Measurements from ENCODE around the gene CHST11.

The CHST11 gene

DNA sequence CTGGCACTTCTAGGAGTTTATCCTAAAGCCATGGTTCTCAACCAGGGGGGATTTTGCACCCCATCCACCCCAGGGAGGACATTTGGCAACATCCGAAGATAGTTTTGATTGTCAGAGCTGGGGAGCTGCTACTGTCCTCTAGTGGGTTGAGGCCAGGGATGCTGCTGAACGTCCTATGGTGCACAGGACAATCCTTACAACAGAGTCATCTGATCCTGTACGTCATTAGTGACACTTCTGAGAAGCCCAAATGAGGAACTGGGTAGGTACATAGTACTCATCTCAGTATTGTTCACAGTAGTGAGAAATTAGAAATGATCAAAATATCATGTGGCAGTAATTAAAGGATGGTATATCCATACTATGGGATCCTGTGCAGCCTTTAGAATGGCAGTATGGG is 185.1 kb downstream of the CHST11 start:
- H3K27ac ChIP-seq = no peak overlapping the region
- TF ChIP-seq, protein P1, sequence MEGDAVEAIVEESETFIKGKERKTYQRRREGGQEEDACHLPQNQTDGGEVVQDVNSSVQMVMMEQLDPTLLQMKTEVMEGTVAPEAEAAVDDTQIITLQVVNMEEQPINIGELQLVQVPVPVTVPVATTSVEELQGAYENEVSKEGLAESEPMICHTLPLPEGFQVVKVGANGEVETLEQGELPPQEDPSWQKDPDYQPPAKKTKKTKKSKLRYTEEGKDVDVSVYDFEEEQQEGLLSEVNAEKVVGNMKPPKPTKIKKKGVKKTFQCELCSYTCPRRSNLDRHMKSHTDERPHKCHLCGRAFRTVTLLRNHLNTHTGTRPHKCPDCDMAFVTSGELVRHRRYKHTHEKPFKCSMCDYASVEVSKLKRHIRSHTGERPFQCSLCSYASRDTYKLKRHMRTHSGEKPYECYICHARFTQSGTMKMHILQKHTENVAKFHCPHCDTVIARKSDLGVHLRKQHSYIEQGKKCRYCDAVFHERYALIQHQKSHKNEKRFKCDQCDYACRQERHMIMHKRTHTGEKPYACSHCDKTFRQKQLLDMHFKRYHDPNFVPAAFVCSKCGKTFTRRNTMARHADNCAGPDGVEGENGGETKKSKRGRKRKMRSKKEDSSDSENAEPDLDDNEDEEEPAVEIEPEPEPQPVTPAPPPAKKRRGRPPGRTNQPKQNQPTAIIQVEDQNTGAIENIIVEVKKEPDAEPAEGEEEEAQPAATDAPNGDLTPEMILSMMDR (IDR thresholded peaks at IDR 0.05) = no peak
- no peak for TF ChIP-seq ZFX (IDR thresholded peaks at IDR 0.05; ENCODE audit: borderline replicate concordance)

DNA sequence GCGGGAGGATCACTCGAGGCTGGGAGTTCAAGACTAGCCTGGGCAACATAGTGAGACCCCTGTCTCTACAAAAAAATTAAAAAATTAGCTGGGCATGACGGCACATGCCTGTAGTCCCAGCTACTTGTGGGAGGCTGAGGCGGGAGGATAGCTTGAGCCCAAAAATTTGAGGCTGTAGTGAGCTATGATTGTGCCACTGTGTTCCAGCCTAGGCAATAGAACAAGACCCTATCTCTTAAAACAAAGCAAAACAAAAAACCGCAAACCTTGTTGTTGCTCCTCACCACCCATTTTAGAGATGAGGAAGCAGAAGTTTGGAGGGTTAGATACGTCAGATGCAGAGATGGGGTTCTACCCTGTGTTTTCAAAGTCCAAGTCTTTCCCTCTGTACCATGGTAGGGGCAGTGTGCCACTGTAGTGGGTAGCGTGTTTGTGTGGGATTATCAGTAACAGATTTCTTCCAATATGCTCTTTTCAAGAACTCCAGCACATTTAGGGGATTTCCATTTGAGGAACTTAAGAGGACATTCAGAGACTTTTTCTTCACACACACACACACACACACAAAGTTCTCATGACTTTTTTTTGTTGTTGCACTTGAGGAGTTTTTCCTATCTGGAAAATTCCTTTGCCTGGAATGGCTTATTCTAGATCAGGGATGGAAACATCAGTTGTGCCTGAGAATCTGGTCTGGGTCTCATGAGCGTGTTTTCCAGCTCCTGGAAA is 186.5 kb downstream of the CHST11 start:
- H3K27ac ChIP-seq = no peak overlapping the region
- TF ChIP-seq, protein P1 (IDR thresholded peaks at IDR 0.05) = no peak
- TF ChIP-seq ZFX (IDR thresholded peaks at IDR 0.05; ENCODE audit: borderline replicate concordance) = no peak

DNA sequence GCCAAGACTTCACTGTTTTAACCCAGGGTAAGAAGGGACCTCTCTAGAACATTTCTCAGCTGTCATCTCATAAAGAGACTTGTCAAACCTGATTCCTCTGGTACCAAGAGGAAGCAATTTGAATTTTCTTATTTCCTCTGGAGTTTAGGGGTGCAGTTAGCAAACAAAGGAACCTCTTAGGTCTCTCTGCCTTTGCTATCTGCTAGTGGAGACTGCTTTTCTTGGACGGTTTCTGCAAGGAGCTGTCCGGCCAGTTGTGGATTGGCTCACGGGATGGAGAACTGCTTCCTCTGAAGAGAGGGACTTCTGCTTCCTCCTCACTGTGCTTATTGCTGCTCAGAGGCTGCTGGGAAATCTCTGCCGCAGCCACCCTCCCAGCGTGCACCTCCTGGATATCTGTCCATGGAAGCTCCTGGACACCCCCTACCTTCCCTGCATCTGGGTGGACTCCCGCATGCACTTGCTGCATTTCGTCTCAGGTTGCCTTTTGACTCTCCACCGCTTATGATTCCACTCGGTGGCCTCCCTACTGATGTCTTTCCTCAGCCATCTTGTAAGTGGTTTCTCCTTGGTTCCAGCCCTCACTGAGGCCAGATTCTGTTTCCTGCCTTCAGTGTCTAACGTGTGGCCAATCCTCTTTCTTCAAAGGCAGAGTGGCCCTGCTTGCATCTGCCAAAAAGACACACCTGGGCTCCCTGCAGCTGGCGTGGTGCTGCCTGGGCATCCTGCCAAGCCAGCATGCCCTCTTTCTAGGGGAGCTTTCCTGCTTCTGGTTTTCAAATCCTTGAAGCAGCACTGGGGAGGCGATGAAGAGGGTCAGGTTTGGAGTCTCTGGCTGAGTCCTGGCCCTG is 187.3 kb downstream of the CHST11 start:
- H3K27ac ChIP-seq = no peak overlapping the region
- TF ChIP-seq, protein P1 (IDR thresholded peaks at IDR 0.05) = no peak
- no peak for TF ChIP-seq ZFX (IDR thresholded peaks at IDR 0.05; ENCODE audit: borderline replicate concordance)

DNA sequence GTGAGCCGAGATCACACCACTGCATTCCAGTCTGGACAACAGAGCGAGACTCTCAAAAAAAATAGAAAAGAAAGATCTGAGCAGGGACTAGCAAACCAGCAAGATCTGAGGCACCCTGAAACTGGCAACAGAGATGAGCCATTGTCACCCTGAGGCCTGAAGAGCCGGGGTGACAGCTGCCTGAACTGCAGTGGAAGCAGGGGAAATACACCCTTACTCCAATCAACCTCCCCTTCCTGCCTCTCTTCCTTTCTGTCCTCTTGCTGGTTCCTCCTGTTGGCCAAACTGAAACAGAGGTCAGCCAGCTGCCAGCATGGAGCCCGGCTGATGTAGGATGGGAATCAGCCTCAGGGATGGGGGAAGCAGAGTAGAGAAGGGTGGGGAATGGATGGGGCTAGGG is 192.0 kb downstream of the CHST11 start:
- H3K27ac ChIP-seq = no peak overlapping the region
- TF ChIP-seq, protein P1 (IDR thresholded peaks at IDR 0.05) = no peak
- TF ChIP-seq ZFX (IDR thresholded peaks at IDR 0.05; ENCODE audit: borderline replicate concordance) = no peak

DNA sequence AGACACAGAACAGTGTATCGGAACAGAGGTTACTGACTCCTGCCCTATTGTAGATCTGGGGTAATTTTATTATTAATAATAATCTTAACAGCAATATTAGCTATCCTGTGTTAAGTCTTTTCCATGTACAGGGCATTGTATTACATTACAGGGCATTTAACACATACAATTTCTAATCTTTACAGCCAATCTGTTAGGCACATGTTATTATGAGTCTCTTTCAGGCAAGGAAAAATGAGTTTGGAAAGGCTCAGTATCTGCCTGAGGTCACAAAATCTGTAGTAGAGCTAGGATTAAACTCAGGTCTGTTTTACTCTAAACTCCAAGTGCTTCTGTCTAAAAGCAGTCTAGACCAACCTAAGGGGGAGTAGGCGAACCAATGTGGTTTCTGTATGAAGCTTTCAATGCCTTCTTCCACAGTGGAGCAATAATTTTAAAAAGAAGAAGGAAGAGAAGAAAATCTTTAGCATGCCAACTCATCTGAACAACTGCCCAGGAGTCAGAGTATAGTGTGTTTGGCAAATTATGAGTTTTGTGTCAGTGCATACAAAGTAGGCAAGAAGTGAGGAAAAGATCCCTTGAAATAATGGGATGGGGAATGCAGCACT is 192.6 kb downstream of the CHST11 start:
- H3K27ac ChIP-seq = no peak overlapping the region
- TF ChIP-seq, protein P1 (IDR thresholded peaks at IDR 0.05) = no peak
- no peak for TF ChIP-seq ZFX (IDR thresholded peaks at IDR 0.05; ENCODE audit: borderline replicate concordance)

DNA sequence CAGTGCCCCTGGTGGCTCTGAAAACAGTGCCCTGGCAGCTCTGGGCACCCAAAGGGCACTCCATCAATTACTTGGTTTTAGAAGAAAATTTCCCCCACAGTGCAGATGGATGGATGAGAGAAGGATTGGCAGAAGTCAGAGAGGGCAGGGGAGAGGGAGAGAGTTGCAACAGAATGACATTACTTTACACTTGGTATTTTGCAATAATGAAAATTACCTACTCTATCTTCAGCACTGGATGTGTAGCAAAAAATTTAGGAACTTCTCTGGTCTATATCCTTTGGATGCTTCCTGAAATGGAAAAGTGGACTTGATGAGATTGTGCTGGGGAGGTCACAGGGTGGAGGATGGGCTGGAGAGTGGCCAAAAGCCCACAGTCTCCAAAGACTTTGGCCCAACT is 193.2 kb downstream of the CHST11 start:
- TF ChIP-seq ZFX (IDR thresholded peaks at IDR 0.05; ENCODE audit: borderline replicate concordance) = no peak
- TF ChIP-seq, protein P1 (IDR thresholded peaks at IDR 0.05) = no peak
- no peak overlapping the region for H3K27ac ChIP-seq

All from 22Rv1 (cell line).